RPMI7951 (cell line): ENCODE data around the gene VPS35L. TPM values are rescaled to one million over a fixed set of nuclear protein-coding genes. Genes with fewer than 3 reads are reported as not detected.
A peak's percentile ranks its signal among the peaks of the same experiment; 100 is the strongest.

ENCODE experiments used
- DNase-seq: peaks from one replicate; pipeline ENCODE4 v3.0.0-alpha.2; 2012; ENCODE audit warnings: low read depth
- total RNA-seq: library from RNA; depleted of rRNA; stranded (reverse); fragments of >200 nt; shearing (Covaris generic); gene quantifications from 2 replicates; pipeline ENCODE4 v1.2.3, GENCODE V29; 2014

The VPS35L gene
- total RNA-seq, 1 experiment from 2014 or later, result 29.9 TPM

GRCh38 chr16:19528666-19529065 is 26.8 kb upstream of the VPS35L start:
- no peak for DNase-seq

GRCh38 chr16:19532601-19533000 is 22.9 kb upstream of the VPS35L start:
- DNase-seq, result no peak

DNA sequence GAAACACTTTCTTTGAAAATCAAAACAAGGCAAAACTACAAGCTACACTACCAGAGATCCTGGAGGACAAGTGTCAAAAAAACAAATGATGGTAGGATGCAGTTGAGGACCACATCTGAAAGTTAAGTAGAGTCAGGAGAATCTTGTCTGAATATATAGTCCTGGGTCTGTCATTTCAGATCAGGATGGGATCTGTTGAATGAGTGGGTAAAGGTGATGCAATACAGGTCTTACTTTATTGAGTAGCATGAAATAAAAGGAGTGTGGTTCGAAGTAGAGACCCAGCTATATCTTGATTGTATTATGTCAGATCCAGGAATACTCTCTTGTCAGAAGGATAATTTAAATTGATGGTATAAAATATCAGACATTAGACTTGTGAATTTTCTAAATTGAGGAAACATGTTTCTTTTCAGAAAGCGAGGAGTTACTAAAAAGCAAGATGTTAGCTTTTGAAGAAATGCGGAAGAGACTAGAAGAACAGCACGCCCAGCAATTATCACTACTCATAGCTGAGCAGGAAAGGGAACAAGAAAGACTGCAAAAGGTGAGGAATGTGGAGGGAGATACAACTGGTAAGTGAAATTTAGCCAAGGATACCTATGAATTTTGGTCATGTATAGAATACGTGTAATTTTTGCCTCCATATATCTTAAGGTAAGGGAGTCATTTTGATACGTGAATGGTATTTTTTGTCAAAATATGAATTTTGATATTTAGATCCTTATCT is 15.1 kb upstream of the VPS35L start:
- no peak for DNase-seq

DNA sequence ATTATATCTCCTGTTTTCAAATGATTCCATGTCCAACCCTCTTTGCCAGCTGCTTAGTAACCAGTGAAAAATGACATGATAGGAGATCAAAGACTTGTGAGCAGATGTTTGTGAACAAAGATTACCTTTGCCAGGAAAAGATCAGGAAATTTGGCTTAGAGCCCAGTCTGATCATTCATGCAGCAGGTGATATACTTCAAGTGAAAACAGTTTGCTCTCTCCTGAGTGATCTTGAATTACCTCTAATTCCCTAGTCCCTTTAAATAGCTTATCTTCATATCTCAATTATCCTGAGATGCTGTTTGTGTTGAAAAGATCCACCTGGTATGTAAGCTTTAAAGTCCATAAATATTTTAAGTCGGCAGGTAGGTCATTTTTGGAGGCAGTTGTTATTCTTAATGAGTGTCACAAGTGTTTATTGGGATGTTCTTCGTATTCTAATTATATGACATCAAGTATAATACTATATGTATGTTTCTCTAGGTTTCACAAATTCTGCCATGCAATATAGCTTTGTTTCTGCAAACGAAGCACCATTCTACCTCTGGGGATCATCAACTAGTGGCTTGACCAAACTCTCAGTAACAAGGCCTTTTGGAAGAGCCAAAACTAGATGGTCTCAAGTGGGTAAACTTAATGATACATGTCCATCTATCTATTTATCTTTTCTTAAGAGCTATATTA is 13.2 kb upstream of the VPS35L start:
- no peak for DNase-seq

DNA sequence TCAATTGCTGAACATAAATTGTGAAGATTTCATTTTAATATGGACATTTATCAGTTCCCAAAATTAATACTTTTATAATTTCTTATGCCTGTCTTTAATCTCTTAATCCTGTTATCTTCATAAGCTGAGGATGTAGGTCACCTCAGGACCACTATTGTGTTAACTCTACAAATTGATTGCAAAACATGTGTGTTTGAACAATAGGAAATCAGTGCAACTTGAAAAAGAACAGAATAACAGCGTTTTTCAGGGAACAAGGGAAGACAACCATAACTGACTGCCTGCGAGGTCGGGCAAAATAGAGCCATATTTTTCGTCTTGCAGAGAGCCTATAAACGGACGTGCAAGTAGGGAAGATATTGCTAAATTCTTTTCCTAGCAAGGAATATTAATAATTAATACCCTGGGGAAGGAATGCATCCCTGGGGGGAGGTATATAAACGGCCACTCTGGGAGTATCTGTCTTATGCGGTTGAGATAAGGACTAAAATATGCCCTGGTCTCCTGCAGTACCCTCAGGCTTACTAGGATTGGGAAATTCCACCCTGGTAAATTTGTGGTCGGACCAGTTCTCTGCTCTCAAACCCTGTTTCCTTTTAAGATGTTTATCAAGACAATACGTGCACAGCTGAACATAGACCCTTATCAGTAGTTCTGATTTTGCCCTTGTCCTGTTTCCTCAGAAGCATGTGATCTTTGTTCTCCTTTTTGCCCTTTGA is 12.1 kb upstream of the VPS35L start:
- DNase-seq, result peak; percentile 13

- no peak for DNase-seq
These were observed 7.4 kb upstream of the VPS35L start for GRCh38 chr16:19548144-19548543.

DNA sequence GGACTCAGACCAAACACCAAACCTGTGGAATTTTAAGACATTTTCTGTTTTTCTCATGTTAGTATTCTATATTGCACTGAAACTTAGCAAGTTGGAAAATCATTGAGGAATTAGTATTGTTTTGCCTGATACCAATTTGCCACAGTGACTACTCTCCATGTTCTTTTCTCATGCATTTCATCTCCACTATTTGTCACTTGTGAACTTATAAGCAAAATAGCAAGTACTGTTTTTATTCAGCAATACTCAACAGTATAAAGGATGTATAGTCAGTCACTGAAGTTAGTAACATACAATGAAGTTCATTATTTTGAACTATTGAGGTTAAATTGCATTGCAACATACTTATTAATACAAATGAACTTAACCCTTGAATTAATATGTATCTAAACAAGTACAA is 5.8 kb upstream of the VPS35L start:
- no peak for DNase-seq

DNA sequence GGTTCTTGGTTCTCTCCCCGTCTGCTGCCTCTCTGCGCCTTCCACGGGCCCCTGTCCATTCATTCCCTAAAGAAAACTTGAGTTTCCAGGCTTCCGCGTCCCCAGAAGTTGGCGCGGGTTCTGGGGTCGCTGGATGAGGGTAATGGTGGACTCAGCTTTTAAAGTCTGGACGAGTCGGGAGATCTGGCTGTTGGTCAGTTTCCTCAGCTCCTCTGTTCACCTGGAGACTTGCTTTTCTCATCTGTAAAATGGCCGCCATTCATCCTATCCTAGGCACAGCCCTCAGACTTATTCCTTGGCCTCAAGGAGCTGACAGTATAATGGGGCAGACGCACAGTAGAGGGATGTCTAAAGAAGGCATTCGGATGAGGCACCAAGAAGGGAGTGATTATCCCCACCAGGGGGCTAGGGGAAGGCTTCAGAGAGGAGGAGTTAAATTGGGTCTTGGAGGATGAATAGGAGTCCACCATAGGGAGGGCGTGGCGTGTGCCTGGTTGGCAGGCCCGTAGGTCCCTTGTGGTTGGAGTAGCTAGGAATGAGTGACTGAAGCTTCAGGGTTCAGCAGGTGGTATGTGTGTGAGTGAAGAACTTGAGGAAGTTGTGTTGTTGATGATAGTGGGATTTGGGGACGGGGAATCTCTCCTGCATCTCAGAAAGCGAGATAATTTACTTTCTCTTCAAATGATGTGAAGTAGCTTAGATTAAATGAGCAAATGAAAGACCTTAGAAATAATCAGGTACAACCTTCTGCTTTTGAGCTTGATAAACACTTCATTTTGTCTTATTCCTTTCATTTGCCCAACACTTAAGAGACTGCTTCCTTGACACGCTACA is 652 bp downstream of the VPS35L start:
- peak; percentile 71 for DNase-seq

DNA sequence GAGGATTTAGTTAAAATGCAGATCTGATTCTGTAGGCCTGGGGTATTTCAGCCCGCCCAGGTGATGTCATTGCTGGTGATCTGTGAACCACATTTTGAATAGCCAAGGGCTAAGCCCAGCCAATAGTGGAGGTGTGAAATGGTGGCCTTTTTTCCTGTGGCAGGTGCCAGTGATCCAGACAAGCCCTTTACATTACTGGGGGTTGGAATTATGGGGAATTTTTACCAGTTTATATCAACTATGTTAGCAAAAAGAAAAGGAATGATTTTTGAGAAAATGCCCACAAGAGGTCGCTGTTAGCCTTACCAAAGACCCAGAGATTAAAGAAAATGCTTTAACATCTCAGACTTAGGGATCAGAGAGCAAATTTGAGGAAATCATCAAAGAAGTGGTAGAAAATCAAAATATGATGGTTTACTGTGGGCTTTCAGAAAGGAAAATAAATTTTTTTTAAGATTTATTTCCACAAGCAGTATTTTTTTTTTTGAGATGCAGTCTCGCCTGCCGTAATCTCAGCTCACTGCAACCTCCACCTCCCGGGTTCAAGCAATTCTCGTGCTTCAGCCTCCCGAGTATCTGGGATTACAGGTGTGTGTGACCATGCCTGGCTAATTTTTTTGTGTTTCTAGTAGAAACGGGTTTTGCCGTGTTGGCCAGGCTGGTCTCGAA is 3.9 kb downstream of the VPS35L start:
- DNase-seq, result peak; percentile 49

- DNase-seq, result no peak
These were observed 4.6 kb downstream of the VPS35L start for GRCh38 chr16:19560078-19560477.

- DNase-seq, result no peak
These were observed 7.9 kb downstream of the VPS35L start for GRCh38 chr16:19563377-19563776.

DNA sequence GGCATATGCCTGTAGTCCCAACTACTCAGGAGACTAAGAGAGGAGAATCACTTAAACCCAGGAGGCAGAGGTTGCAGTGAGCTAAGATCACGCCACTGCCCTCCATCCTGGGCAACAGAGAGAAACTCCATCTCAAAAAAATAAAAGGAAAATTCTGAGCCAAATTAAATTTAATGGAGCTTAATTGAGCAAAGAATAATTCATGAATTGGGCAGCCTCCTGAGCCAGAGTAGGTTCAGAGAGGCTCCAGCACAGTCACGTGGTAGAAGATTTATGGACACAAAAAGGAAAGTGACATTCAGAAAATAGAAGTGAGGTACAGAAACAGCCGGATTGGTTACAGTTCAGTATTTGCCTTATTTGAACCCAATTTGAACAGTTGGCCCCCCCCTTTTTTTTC is 10.9 kb downstream of the VPS35L start:
- no peak for DNase-seq

DNA sequence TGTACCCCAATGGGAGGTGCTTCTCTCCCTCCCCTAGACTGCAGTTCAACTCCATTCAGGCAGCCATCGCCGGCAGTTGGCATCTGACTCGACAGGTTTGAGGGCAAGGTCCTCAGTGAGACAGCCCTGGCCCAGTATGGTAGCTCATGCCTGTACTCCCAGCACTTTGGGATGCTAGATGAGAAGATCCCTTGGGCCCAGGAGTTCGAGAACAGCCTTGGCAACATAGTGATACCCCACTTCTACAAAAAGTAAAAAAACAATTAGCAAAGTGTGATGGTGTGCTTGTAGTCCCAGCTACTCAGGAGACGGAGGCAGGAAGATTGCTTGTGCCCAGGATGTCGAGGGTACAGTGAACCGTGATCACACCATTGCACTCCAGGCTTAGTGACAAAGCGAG is 12.1 kb downstream of the VPS35L start:
- no peak for DNase-seq

DNA sequence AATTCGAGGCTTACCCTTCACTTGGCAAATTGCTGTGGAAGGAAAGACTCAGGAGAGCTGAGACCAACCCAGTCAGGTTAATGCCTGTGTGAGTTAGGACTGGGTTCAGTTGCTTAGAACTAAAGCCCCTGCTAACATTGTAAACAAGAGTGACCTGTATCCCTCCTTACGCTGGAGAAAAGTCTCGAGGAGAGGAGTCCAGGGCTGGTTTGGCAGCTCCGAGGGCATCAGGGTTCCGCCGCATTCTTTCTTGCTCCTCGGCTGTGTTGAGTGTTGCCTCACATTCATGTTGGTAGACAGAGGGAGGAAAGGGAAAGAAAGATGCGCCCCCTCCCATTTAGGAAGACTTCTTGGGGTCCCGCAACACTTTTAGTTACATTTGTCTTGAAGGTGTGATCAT is 18.5 kb downstream of the VPS35L start:
- DNase-seq, result no peak

GRCh38 chr16:19574615-19575014 is 19.1 kb downstream of the VPS35L start:
- DNase-seq, result no peak

GRCh38 chr16:19578378-19578971 is 23.0 kb downstream of the VPS35L start:
- DNase-seq, result no peak

GRCh38 chr16:19582050-19582831 is 26.7 kb downstream of the VPS35L start:
- DNase-seq, result no peak

DNA sequence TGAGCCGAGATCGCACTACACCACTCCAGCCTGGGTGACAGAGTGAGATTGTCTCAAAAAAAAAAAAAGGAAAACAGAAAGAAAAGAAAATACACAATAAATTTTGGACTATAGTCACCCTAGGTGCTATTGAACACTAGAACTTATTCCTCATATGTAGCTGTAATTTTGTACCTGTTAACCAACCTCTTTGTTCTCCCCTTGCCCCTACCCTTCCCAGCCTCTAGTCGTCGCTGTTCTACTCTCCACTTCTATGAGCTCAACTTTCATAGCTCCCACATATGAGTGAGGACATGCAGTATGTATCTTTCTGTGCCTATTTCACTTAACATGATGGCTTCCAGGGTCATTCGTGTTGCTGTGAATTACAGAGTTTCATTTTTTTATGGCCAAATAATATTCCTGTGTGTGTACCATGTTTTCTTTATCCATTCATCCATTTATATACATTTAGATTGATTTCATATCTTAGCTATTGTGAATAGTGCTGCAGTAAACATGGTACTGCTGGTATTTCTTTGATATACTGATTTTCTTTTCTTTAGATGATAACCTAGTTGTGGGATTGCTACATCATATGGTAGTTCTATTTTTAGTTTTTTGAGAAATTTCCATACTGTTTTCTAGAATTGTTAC is 28.3 kb downstream of the VPS35L start:
- peak; percentile 43 for DNase-seq

GRCh38 chr16:19588661-19589060 is 33.2 kb downstream of the VPS35L start:
- no peak for DNase-seq

GRCh38 chr16:19589106-19589505 is 33.6 kb downstream of the VPS35L start:
- no peak for DNase-seq
